Dermis blood vessel endothelial cell (primary cell): ENCODE results near the gene MYBPC3. TPM values are rescaled to one million over a fixed set of nuclear protein-coding genes. Genes with fewer than 3 reads are reported as not detected.
A peak's percentile ranks its signal among the peaks of the same experiment; 100 is the strongest.

Experiments
- DNase-seq: peaks from one replicate; pipeline ENCODE4 v3.0.0; 2010
- total RNA-seq: library from RNA; depleted of rRNA; stranded (reverse); fragments of >200 nt; gene quantifications from 2 replicates; pipeline ENCODE4 v1.2.3, GENCODE V29; 2014

Gene MYBPC3
- total RNA-seq, 1 donor from 2014 or later, result not detected

- no peak for DNase-seq
Measured at GRCh38 chr11:47383071-47383470, 30.6 kb upstream of the MYBPC3 start.

DNA sequence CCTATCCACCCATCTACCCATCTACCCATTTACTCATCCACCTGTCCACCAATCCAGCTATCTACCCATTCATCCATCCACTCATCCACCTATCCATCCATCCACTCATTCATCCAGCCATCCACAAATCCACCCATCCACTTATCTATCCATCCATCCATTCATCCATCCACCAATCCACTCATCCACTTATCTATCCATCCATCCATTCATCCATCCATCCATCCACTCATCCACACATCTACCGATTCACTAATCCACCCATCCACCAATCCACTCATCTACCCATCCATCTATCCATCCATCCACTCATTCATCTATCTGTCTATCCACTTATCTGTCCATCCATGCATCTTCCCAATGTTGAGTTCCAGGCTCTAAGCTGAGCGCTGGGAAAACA is 27.6 kb upstream of the MYBPC3 start:
- no peak for DNase-seq

DNA sequence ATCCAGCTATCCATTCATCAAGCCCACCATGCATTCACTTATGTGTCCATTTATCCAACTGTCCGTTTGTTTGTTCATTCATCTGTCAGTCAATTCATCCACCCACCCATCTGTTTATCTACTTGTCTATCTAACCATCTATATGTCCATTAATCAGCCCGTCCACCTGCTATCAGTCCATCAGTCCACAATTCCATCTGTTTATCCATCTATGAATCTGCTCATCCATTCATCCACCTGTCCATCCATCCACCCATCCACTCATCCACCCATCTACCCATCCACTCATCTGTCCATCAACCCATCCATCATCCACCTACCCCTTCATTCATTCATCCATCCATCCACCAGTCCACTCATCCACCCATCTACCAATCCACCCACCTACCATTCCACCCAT is 26.8 kb upstream of the MYBPC3 start:
- no peak for DNase-seq

DNA sequence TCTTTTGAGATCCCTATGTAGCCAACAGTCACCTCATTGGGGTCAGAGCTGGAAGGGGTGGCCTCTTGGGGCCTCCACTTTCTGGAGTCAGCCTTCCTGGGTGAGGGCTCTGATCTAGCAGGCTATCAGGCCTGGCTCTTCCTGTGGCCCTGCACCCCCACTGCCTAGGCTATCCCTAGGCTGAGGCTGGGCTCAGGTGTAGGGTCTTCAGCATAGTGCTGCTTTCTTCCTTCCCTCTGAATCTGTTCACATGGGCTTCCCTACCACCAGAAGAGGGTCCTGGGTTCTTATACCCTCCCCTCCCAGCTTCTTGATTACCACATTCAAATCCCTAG is 26.3 kb upstream of the MYBPC3 start:
- no peak for DNase-seq

- DNase-seq, result no peak
Measured at GRCh38 chr11:47378010-47378835, 25.7 kb upstream of the MYBPC3 start, which contains the start of gene SPI1. Gene SPI1, minus strand, starts transcription at chr11:47378547. Its CDS starts 194 bp downstream, at chr11:47378353.

- no peak for DNase-seq
Measured at GRCh38 chr11:47377571-47378009, 25.1 kb upstream of the MYBPC3 start.

- DNase-seq, result no peak
Measured at GRCh38 chr11:47376525-47377371, 24.2 kb upstream of the MYBPC3 start.

- no peak for DNase-seq
Measured at GRCh38 chr11:47376107-47376524, 23.6 kb upstream of the MYBPC3 start.

DNA sequence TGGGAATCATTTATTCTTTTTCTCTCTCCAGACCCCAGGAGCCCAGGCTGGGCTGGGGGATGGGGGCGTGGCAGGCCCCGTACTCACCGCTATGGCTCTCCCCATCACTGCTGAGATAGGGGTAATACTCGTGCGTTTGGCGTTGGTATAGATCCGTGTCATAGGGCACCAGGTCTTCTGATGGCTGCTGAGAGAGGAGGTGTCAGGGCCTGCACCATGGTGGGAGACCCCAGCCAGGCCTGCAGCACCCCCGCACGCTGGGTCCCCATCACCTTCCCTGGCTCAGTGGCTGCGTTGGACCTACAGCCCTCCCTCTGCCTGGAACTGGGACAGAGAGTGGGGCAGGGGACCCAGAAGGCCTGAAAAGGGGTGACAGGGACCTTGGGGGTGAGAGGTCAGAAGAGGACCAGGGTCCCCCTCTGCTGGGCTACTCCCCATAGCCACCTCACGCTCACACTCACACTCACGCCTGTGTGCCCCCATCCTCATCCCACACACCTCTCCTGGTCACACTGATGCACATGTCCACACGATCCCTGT is 23.1 kb upstream of the MYBPC3 start:
- no peak for DNase-seq

GRCh38 chr11:47375020-47375419 is 22.5 kb upstream of the MYBPC3 start:
- DNase-seq, result no peak

DNA sequence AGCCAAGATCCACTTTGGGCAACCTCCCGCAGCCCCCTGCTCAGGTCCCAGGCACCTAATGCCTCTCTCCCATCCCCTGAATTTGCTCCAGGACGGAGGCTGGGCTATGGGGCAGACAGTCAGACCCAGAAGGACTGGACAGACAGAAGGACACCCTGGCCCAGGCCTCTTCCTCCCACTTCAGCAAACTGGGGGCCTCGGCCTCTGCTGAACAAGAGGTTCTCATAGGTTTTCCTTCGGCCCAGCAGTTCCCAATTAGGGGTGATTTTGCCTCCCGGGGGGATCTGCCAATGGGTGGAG is 22.2 kb upstream of the MYBPC3 start:
- DNase-seq, result no peak

DNA sequence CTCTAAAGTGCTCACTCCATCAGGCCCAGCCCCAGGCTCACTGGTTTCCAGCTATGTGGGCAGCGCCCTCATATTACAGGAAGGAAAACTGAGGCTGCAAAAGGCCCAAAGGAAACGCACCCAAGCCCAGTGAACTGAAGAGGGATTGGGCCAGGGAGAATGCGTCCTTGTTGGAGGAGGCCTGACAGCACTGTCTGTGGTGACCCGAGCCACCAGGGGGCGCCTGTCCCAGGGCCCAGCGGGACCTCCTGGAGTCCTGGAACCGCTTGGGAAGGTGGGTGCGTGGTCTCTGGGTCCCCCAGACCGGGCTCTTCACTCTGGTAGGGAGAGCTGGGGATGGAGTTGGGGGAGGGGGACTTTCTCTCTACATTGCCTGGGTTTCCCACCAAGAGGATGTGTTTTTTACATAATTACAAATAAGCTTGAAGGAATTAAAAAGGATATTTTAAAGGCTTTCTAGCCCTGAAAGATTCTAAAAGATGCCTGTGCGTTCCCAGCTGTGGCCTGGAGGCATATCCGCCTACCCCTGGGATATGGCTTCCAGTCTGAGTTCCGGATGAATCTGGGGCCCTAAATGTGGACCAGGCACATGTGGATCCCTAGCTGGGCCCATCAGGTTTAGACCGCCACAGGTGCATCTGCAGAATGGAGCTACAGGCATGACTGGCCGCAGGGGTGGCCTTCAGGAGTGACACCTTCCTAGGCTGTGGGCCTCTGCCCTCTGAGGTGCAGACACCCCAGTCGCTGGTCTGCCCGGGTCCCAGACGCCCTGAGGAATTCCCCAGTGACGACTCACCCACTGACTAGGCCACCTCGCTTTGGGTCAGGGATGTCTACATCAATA is 21.6 kb upstream of the MYBPC3 start:
- DNase-seq, result peak; percentile 90

DNA sequence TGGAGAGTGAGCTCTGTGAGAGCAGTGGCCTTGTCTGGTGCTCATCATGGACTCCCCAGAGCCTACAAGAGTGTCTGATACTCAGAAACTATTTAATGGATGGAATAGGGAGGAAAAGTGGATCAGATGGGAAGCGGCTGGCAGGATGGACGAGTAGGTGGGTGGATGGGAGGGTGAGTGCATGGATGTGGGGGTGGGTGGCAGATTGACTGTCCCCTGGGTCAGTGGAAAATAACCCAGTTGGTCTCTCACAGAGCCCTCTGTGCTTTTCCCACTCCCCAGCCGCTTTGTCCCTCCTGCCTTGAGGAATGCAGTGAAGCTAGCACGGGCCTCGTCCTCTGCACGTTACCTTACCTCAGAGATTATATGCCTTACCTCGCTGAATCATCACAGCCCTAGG is 19.9 kb upstream of the MYBPC3 start:
- no peak for DNase-seq

GRCh38 chr11:47369676-47370075 is 17.2 kb upstream of the MYBPC3 start:
- no peak for DNase-seq

DNA sequence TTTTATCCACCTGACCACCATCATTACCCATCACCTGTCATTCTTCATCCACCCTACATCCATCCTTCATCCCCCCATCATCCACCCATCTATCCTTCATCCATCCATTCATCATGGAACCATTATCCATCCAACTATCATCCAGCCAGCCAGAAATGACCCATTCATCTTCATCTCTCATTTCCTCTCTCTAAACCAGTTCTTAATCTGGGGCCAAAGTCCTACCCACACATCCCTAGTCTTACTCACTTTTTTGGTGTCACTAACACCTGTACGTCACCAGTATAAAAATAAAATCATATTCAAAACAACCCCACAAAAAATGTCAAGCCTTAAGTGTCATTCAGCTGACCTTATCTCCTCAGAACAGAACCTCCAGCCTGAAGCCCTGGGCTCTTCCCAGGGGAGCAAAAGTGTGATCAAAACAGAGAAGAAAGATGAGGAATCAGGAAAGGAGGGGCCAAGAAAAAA is 13.6 kb upstream of the MYBPC3 start:
- no peak for DNase-seq

- no peak for DNase-seq
Measured at GRCh38 chr11:47361419-47361818, 8.9 kb upstream of the MYBPC3 start.

GRCh38 chr11:47360341-47360740 is 7.8 kb upstream of the MYBPC3 start:
- no peak for DNase-seq

DNA sequence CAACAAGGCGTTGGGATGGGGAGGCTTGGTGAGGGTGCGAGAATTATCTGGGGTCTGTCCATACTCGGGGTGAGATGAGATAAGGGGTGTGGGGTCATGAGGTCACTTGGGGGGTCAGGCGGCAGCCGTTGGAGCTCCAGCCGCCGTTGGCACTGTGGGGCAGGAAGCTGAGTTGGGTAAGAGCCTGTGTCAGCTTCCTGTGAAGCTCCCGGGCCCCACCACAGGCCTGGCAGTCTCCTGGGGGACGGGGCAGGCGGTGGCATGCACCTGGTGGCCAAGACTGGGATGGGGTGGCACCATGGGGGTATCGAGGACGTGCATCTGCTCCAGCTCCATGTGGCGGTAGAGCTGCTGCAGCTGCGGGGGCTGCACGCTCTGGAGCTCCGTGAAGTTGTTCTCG is 7.1 kb upstream of the MYBPC3 start:
- peak; percentile 10 for DNase-seq

DNA sequence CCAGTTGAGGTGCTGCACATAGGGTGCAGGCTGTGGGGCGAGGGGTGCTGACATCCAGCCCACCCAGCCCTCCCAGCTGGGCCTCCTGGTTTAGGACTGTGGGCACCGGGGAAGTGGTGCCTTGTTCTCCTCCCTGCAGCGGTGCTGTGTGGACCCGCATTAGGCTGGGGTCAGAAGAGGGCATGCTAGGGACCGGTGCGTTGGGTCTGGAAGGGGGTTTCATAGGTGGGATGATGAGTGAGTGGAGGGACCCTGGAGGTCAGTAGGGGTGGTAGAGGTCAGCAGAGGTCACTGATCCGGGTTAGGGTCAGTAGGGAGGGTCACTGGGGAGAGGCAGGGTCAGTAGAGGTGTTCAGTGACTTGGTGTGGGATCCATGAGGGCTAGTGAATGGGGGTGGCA is 6.7 kb upstream of the MYBPC3 start:
- DNase-seq, result no peak

GRCh38 chr11:47358731-47359051 is 6.2 kb upstream of the MYBPC3 start:
- DNase-seq, result no peak

DNA sequence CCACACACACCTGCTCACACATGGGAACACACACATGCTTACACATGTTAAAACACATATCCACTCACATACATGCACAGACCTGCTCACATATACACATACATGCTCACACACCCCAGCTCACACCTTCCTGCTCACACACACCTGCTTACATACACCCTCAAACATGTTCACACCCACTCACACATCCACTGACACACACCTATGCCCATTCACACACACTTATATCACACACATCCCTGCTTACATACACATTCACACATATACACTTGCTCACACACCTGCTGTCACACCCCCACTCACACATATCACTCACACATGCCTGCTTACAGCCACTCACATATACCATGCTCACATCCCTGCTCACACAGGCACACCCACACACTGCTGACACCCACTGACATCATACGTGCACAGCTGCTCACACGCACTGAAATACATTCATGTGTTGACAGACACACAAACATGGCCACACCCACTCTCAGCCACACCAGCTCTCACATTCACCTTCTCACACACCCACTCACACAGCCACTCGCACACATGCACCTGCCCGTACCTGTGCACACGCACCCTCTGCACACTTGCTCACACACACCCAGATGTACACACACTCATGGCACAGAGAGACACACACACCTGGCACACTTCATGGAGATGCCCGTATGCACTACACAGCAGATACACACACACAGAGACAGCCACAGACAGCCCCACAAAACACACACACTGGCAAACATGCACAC is 5.7 kb upstream of the MYBPC3 start:
- DNase-seq, result no peak

DNA sequence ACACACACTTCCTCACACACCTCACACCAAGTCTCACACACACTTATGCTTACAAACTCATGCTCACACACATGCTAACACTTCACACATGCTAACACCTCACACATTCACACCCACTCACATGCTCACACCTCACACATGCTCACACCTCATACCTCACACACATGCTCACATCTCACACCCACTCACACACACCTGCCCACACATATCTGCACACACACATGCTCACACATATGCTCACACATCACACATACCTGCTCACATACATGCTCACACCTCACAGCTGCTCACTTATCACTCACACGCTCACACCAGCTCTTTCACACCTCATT is 4.5 kb upstream of the MYBPC3 start:
- DNase-seq, result no peak
